Vagina (tissue), 2 donors: Measurements from ENCODE around the gene ANKRD44.

Experiments
- CTCF ChIP-seq, 3 experiments: fragments of 450-650 bp in 2 of 3; fragments of 200-600 bp in 1 of 3; sonication (generic) in 1 of 3; IDR thresholded peaks; one replicate each; pipeline ENCODE4 v1.5.1; 2017 to 2019; ENCODE audit warnings: antibody characterized with exemption in 3 of 3, mild to moderate bottlenecking in 2 of 3, moderate library complexity in 2 of 3
- POLR2A ChIP-seq, 2 donors: fragments of 450-650 bp; IDR thresholded peaks; one replicate each; pipeline ENCODE4 v1.6.1; 2017; ENCODE audit warnings: antibody characterized with exemption in 2 of 2, mild to moderate bottlenecking in 2 of 2, moderate library complexity in 2 of 2

- no peak for TF ChIP-seq CTCF (IDR thresholded peaks at IDR 0.05)
- no peak for TF ChIP-seq POLR2A (IDR thresholded peaks at IDR 0.05)
These were observed 165.0 kb downstream of the ANKRD44 start for GRCh38 chr2:197145471-197146056.
